ENCODE results near the gene PIP4K2C.

- TF ChIP-seq, protein P1, sequence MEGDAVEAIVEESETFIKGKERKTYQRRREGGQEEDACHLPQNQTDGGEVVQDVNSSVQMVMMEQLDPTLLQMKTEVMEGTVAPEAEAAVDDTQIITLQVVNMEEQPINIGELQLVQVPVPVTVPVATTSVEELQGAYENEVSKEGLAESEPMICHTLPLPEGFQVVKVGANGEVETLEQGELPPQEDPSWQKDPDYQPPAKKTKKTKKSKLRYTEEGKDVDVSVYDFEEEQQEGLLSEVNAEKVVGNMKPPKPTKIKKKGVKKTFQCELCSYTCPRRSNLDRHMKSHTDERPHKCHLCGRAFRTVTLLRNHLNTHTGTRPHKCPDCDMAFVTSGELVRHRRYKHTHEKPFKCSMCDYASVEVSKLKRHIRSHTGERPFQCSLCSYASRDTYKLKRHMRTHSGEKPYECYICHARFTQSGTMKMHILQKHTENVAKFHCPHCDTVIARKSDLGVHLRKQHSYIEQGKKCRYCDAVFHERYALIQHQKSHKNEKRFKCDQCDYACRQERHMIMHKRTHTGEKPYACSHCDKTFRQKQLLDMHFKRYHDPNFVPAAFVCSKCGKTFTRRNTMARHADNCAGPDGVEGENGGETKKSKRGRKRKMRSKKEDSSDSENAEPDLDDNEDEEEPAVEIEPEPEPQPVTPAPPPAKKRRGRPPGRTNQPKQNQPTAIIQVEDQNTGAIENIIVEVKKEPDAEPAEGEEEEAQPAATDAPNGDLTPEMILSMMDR (IDR thresholded peaks at IDR 0.05) = no peak
- TF ChIP-seq POLR2A (IDR thresholded peaks at IDR 0.05) = no peak
These were observed 29.4 kb downstream of the PIP4K2C start for GRCh38 chr12:57620245-57620935.

Data from right lobe of liver (tissue), 4 donors.